ENCODE measurements around the gene LINGO3. TPM values are rescaled to one million over a fixed set of nuclear protein-coding genes. Genes with fewer than 3 reads are reported as not detected.

LINGO3 gene
- total RNA-seq, 4 donors from 2014 or later: not detected

DNA sequence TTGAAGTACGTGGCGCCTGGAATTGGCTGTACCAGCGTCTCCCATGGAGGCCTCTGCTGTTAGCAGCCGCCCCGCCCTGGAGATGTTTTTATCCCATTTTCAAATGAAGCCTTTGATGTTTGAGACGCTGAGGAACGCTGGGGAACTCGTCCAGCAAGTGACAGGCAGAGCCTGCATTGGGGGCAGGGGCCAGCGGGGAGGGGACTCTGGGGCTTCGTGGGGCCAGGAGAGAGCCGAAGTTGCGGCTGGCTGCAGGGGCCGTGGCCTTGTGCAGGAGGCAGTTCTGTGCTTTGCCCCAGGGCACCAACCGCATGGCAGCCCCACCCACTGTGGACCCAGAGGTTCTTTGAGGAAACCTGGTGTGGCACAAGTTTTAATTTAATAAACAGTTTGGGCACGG is 34.0 kb upstream of the LINGO3 start:
- TF ChIP-seq, protein P1, sequence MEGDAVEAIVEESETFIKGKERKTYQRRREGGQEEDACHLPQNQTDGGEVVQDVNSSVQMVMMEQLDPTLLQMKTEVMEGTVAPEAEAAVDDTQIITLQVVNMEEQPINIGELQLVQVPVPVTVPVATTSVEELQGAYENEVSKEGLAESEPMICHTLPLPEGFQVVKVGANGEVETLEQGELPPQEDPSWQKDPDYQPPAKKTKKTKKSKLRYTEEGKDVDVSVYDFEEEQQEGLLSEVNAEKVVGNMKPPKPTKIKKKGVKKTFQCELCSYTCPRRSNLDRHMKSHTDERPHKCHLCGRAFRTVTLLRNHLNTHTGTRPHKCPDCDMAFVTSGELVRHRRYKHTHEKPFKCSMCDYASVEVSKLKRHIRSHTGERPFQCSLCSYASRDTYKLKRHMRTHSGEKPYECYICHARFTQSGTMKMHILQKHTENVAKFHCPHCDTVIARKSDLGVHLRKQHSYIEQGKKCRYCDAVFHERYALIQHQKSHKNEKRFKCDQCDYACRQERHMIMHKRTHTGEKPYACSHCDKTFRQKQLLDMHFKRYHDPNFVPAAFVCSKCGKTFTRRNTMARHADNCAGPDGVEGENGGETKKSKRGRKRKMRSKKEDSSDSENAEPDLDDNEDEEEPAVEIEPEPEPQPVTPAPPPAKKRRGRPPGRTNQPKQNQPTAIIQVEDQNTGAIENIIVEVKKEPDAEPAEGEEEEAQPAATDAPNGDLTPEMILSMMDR (IDR thresholded peaks at IDR 0.05): no peak
- TF ChIP-seq POLR2A (IDR thresholded peaks at IDR 0.05) (no peak), POLR2AphosphoS5 (IDR thresholded peaks at IDR 0.05) (no peak), EP300 (IDR thresholded peaks at IDR 0.05) (no peak)
- Histone ChIP-seq H3K27ac (no peak overlapping the region), H3K27me3 (no peaks in the 10 kb centered on the region), H3K9me3 (no peaks in the 10 kb centered on the region), H3K4me3 (no peak overlapping the region), H3K36me3 (peaks cover 54% of the 10 kb centered on the region), H3K4me1 (peaks cover 16% of the 10 kb centered on the region)
- no peak for DNase-seq (ENCODE audit: low spot score in 2 of 2)
- 53% methylated on average over 15 of the region's 15 CpGs for WGBS

DNA sequence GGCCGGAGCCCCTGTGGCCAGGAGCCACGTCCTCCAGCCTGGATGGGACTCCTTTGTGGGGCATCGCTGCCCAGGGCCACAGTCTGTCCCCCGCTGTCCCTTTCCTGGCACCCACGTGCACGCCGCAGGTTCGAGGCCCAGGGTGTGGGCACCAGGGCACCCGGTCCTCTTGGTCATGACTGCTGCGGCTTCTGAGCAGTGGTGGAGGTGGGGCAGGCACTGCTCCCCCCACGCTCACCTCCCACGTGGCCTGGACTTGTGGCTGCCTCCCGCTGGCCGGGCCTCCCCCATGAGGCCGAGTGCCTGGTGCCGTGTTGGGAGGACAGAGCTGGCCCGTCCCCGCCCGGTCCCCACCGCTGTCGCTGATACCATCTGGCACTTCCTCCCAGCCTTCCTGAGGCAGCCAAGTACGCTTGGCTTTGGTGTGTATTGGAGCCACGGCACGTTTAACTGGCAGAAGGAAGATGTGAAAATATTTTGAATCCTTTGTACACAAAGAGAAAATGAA is 33.3 kb upstream of the LINGO3 start:
- DNase-seq (ENCODE audit: low spot score in 2 of 2): no peak
- H3K9me3 ChIP-seq: no peaks in the 10 kb centered on the region
- TF ChIP-seq POLR2AphosphoS5 (IDR thresholded peaks at IDR 0.05): no peak
- TF ChIP-seq POLR2A (IDR thresholded peaks at IDR 0.05): no peak
- TF ChIP-seq, protein P1 (IDR thresholded peaks at IDR 0.05): no peak
- no peak for TF ChIP-seq EP300 (IDR thresholded peaks at IDR 0.05)
- H3K4me1 ChIP-seq: peaks cover 16% of the 10 kb centered on the region
- H3K27me3 ChIP-seq: no peaks in the 10 kb centered on the region
- 45% methylated on average over 8 of the region's 24 CpGs for WGBS
- no peak overlapping the region for H3K27ac ChIP-seq
- peaks cover 50% of the 10 kb centered on the region for H3K36me3 ChIP-seq
- no peak overlapping the region for H3K4me3 ChIP-seq

DNA sequence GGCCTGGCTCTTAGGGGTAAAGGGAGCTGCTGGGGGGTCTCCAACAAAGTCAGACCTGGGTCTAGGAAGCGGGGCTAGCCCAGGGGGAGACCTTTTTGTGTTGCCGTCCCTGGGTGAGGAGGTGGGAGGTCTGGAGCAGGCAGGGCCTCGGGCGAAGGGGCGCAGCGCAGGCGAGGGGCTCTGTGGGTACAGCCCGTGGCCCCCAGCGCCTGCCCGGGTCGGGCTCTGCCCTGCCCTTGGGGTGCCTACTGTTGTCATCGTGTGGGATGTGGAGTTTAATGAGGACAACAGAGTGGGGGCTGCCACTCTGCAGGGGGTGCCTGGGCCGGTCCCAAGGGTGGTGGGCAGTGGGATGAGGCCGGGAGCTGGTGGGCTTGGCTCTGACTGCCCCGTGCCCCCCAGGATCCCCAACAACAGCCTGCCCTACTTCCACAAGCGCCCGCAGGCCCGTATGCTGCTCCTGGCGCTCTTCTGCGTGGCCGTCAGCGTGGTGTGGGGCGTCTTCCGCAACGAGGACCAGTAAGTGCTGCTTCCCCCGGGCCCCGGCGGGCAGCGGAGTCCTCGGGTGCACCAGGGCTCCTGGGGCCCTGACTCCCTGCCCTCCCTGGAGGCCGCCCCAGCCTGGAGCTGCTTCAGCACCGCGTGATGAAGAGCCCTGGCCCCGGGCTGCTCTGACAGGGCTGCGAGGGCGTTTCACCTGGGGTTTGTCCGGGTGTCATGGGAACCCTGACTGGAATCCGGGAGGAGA is 32.7 kb upstream of the LINGO3 start:
- H3K27ac ChIP-seq: no peak overlapping the region

GRCh38 chr19:2339644-2340310 is 31.8 kb upstream of the LINGO3 start:
- Histone ChIP-seq H3K27ac (no peak overlapping the region), H3K36me3 (peaks cover 43% of the 10 kb centered on the region), H3K4me1 (peaks cover 13% of the 10 kb centered on the region), H3K4me3 (no peak overlapping the region), H3K27me3 (no peaks in the 10 kb centered on the region), H3K9me3 (no peaks in the 10 kb centered on the region)
- TF ChIP-seq POLR2AphosphoS5 (IDR thresholded peaks at IDR 0.05) (no peak), POLR2A (IDR thresholded peaks at IDR 0.05) (no peak), EP300 (IDR thresholded peaks at IDR 0.05) (no peak)
- TF ChIP-seq, protein P1 (IDR thresholded peaks at IDR 0.05): no peak
- no peak for DNase-seq (ENCODE audit: low spot score in 2 of 2)
- WGBS: 95% methylated on average over 24 of the region's 52 CpGs

More for the DNA sequence above, 32.7 kb upstream of the LINGO3 start:
- TF ChIP-seq POLR2AphosphoS5 (IDR thresholded peaks at IDR 0.05) (no peak), EP300 (IDR thresholded peaks at IDR 0.05) (no peak), POLR2A (IDR thresholded peaks at IDR 0.05) (no peak)
- TF ChIP-seq, protein P1 (IDR thresholded peaks at IDR 0.05): no peak
- H3K9me3 ChIP-seq: no peaks in the 10 kb centered on the region
- peaks cover 16% of the 10 kb centered on the region for H3K4me1 ChIP-seq
- H3K27me3 ChIP-seq: no peaks in the 10 kb centered on the region
- no peak overlapping the region for H3K4me3 ChIP-seq
- 90% methylated on average over 15 of the region's 38 CpGs for WGBS
- DNase-seq (ENCODE audit: low spot score in 2 of 2): no peak
- peaks cover 48% of the 10 kb centered on the region for H3K36me3 ChIP-seq

All from suprapubic skin (tissue), 4 donors.